A172 (cell line): ENCODE results near the gene FOXP1. TPM values are rescaled to one million over a fixed set of nuclear protein-coding genes. Genes with fewer than 3 reads are reported as not detected.

ENCODE experiments used
- DNase-seq: peaks from one replicate; pipeline ENCODE4 v3.0.0-alpha.2; 2015; ENCODE audit warnings: low spot score
- total RNA-seq: library from RNA; depleted of rRNA; stranded (reverse); fragments of >200 nt; shearing (Covaris generic); gene quantifications from 2 replicates; pipeline ENCODE4 v1.2.3, GENCODE V29; 2014

The FOXP1 gene
- total RNA-seq, 1 experiment from 2014 or later, result 10.3 TPM

GRCh38 chr3:71183549-71183948 is 400.0 kb downstream of the FOXP1 start:
- DNase-seq, result no peak

GRCh38 chr3:71180524-71180923 is 403.0 kb downstream of the FOXP1 start:
- no peak for DNase-seq

- no peak for DNase-seq
Observed at GRCh38 chr3:71177375-71177774, 406.2 kb downstream of the FOXP1 start.

GRCh38 chr3:71176366-71176765 is 407.2 kb downstream of the FOXP1 start:
- no peak for DNase-seq

- DNase-seq, result no peak
Observed at GRCh38 chr3:71175691-71176365, 407.7 kb downstream of the FOXP1 start.

GRCh38 chr3:71172951-71173350 is 410.6 kb downstream of the FOXP1 start:
- no peak for DNase-seq

- DNase-seq, result no peak
Observed at GRCh38 chr3:71172189-71172588, 411.3 kb downstream of the FOXP1 start.

- no peak for DNase-seq
Observed at GRCh38 chr3:71171247-71171646, 412.3 kb downstream of the FOXP1 start.

GRCh38 chr3:71168880-71169411 is 414.6 kb downstream of the FOXP1 start:
- no peak for DNase-seq

- no peak for DNase-seq
Observed at GRCh38 chr3:71168121-71168721, 415.3 kb downstream of the FOXP1 start.

GRCh38 chr3:71166339-71167240 is 416.9 kb downstream of the FOXP1 start:
- DNase-seq, result no peak

- no peak for DNase-seq
Observed at GRCh38 chr3:71164881-71165280, 418.6 kb downstream of the FOXP1 start.

- DNase-seq, result no peak
Observed at GRCh38 chr3:71163198-71163918, 420.2 kb downstream of the FOXP1 start.

- DNase-seq, result no peak
Observed at GRCh38 chr3:71162221-71162620, 421.3 kb downstream of the FOXP1 start.

GRCh38 chr3:71160785-71161546 is 422.6 kb downstream of the FOXP1 start:
- peak; percentile 23 for DNase-seq

GRCh38 chr3:71156062-71156665 is 427.4 kb downstream of the FOXP1 start:
- no peak for DNase-seq

GRCh38 chr3:71154846-71155245 is 428.7 kb downstream of the FOXP1 start:
- DNase-seq, result no peak

GRCh38 chr3:71153713-71154112 is 429.8 kb downstream of the FOXP1 start:
- no peak for DNase-seq

- DNase-seq, result no peak
Observed at GRCh38 chr3:71152892-71153265, 430.6 kb downstream of the FOXP1 start.

- no peak for DNase-seq
Observed at GRCh38 chr3:71152039-71152891, 431.3 kb downstream of the FOXP1 start.
